ENCODE measurements around the gene CSN3.
"Not testable (repeated sequence)": the region's sequence is repeated elsewhere in the genome, so short reads cannot be mapped to it uniquely, and the experiment has no call there.

The CSN3 gene

GRCh38 chr4:70242297-70242696 lies at the start of gene CSN3:
TSS of gene CSN3 (plus strand) at chr4:70242597. CDS start at chr4:70244820, 2,223 bp downstream.
- DNase-seq (ENCODE audit: low spot score): not testable (repeated sequence)

- DNase-seq (ENCODE audit: low spot score): no peak
These were observed 49.5 kb upstream of the CSN3 start for GRCh38 chr4:70192895-70193294.

GRCh38 chr4:70195425-70195824 lies 47.0 kb upstream of the CSN3 start, which contains the start of gene ODAM:
TSS of gene ODAM (plus strand) at chr4:70195725. CDS start at chr4:70196544, 819 bp downstream.
- no peak for DNase-seq (ENCODE audit: low spot score)

GRCh38 chr4:70196857-70197256 lies 45.5 kb upstream of the CSN3 start:
- no peak for DNase-seq (ENCODE audit: low spot score)

GRCh38 chr4:70197842-70198241 lies 44.6 kb upstream of the CSN3 start:
- no peak for DNase-seq (ENCODE audit: low spot score)

GRCh38 chr4:70203601-70204000 lies 38.8 kb upstream of the CSN3 start:
- no peak for DNase-seq (ENCODE audit: low spot score)

- DNase-seq (ENCODE audit: low spot score): not testable (repeated sequence)
These were observed 29.6 kb upstream of the CSN3 start for GRCh38 chr4:70212752-70213151.

GRCh38 chr4:70216109-70216508 lies 26.3 kb upstream of the CSN3 start:
- not testable (repeated sequence) for DNase-seq (ENCODE audit: low spot score)

- DNase-seq (ENCODE audit: low spot score): not testable (repeated sequence)
These were observed 25.8 kb upstream of the CSN3 start for GRCh38 chr4:70216550-70216949.

- not testable (repeated sequence) for DNase-seq (ENCODE audit: low spot score)
These were observed 21.0 kb upstream of the CSN3 start for GRCh38 chr4:70221389-70221788.

GRCh38 chr4:70221818-70222217 lies 20.6 kb upstream of the CSN3 start:
- not testable (repeated sequence) for DNase-seq (ENCODE audit: low spot score)

GRCh38 chr4:70225824-70226223 lies 16.6 kb upstream of the CSN3 start, which contains the start of gene FDCSP:
TSS of gene FDCSP (plus strand) at chr4:70226124. CDS start at chr4:70231195, 5,071 bp downstream.
- DNase-seq (ENCODE audit: low spot score): no peak

GRCh38 chr4:70236125-70236524 lies 6.3 kb upstream of the CSN3 start:
- no peak for DNase-seq (ENCODE audit: low spot score)

- DNase-seq (ENCODE audit: low spot score): no peak
These were observed 3.1 kb upstream of the CSN3 start for GRCh38 chr4:70239131-70239883.

GRCh38 chr4:70239884-70240591 lies 2.4 kb upstream of the CSN3 start:
- no peak for DNase-seq (ENCODE audit: low spot score)

- DNase-seq (ENCODE audit: low spot score): no peak
These were observed 694 bp downstream of the CSN3 start for GRCh38 chr4:70243091-70243490.

- DNase-seq (ENCODE audit: low spot score): no peak
These were observed 9.0 kb downstream of the CSN3 start for GRCh38 chr4:70251250-70251944.

GRCh38 chr4:70251945-70252277 lies 9.5 kb downstream of the CSN3 start:
- DNase-seq (ENCODE audit: low spot score): no peak

GRCh38 chr4:70269674-70270073 lies 27.3 kb downstream of the CSN3 start:
- no peak for DNase-seq (ENCODE audit: low spot score)

- DNase-seq (ENCODE audit: low spot score): no peak
These were observed 34.7 kb downstream of the CSN3 start for GRCh38 chr4:70277121-70277520.

GRCh38 chr4:70280567-70280966 lies 38.2 kb downstream of the CSN3 start:
- DNase-seq (ENCODE audit: low spot score): no peak

- no peak for DNase-seq (ENCODE audit: low spot score)
These were observed 46.3 kb downstream of the CSN3 start for GRCh38 chr4:70288651-70289050.

- no peak for DNase-seq (ENCODE audit: low spot score)
These were observed 48.9 kb downstream of the CSN3 start for GRCh38 chr4:70291341-70291740.
